HS-5 (cell line): ENCODE results near the gene MCU.
"Not testable (repeated sequence)": the region's sequence is repeated elsewhere in the genome, so short reads cannot be mapped to it uniquely, and the experiment has no call there.

Experiments
- DNase-seq: peaks from one replicate; pipeline ENCODE4 v3.0.0-alpha.2; 2012; ENCODE audit warnings: low read depth

Gene MCU

GRCh38 chr10:72731916-72732419, 40.0 kb downstream of the MCU start:
- no peak for DNase-seq

- no peak for DNase-seq
Measured at GRCh38 chr10:72732521-72732920, 40.6 kb downstream of the MCU start.

GRCh38 chr10:72733989-72734388, 42.0 kb downstream of the MCU start:
- no peak for DNase-seq

- DNase-seq, result no peak
Measured at GRCh38 chr10:72735288-72735936, 43.5 kb downstream of the MCU start.

- DNase-seq, result no peak
Measured at GRCh38 chr10:72736176-72736827, 44.4 kb downstream of the MCU start.

- DNase-seq, result no peak
Measured at GRCh38 chr10:72736828-72737220, 44.9 kb downstream of the MCU start.

- DNase-seq, result not testable (repeated sequence)
Measured at GRCh38 chr10:72737357-72737756, 45.4 kb downstream of the MCU start.

- no peak for DNase-seq
Measured at GRCh38 chr10:72738486-72738885, 46.5 kb downstream of the MCU start.

GRCh38 chr10:72740528-72740927, 48.6 kb downstream of the MCU start:
- no peak for DNase-seq

- no peak for DNase-seq
Measured at GRCh38 chr10:72742092-72742491, 50.1 kb downstream of the MCU start.

- DNase-seq, result no peak
Measured at GRCh38 chr10:72742797-72743196, 50.9 kb downstream of the MCU start.

GRCh38 chr10:72744566-72744965, 52.6 kb downstream of the MCU start:
- no peak for DNase-seq

GRCh38 chr10:72746426-72747363, 54.8 kb downstream of the MCU start:
- no peak for DNase-seq

- no peak for DNase-seq
Measured at GRCh38 chr10:72747521-72747920, 55.6 kb downstream of the MCU start.

- DNase-seq, result no peak
Measured at GRCh38 chr10:72753760-72754231, 61.9 kb downstream of the MCU start.

GRCh38 chr10:72754275-72755032, 62.5 kb downstream of the MCU start:
- DNase-seq, result no peak

- DNase-seq, result no peak
Measured at GRCh38 chr10:72756674-72757385, 64.9 kb downstream of the MCU start.

GRCh38 chr10:72757732-72758131, 65.8 kb downstream of the MCU start:
- DNase-seq, result no peak

GRCh38 chr10:72758930-72759329, 67.0 kb downstream of the MCU start:
- not testable (repeated sequence) for DNase-seq

GRCh38 chr10:72759584-72759983, 67.6 kb downstream of the MCU start:
- DNase-seq, result no peak

- no peak for DNase-seq
Measured at GRCh38 chr10:72761498-72761897, 69.6 kb downstream of the MCU start.
